NB4 (cell line): ENCODE data around the gene HES1.

Experiments used
- DNase-seq: peaks from one replicate; pipeline ENCODE4 v3.0.0; 2010; ENCODE audit warnings: low read depth
- H3K4me3 ChIP-seq: one replicate; pipeline ENCODE4 v1.5.1; 2011; ENCODE audit warnings: mild to moderate bottlenecking, low read depth, low read length, moderate library complexity
- CTCF ChIP-seq: IDR thresholded peaks from one replicate; pipeline ENCODE4 v1.5.1; 2012; ENCODE audit warnings: low read depth, low read length
- MAX ChIP-seq: IDR thresholded peaks from 2 replicates; pipeline ENCODE4 v1.6.1; 2011; ENCODE audit warnings: low read depth, low read length
- MYC ChIP-seq: IDR thresholded peaks from 2 replicates; pipeline ENCODE4 v1.6.1; 2011; ENCODE audit warnings: low read depth, low read length
- POLR2A ChIP-seq: IDR thresholded peaks from 2 replicates; pipeline ENCODE4 v1.6.1; 2011; ENCODE audit warnings: mild to moderate bottlenecking; ENCODE audit not compliant: insufficient read length; ENCODE audit errors: extremely low read depth

Gene HES1

GRCh38 chr3:194170793-194171192 is 34.8 kb downstream of the HES1 start:
- no peak overlapping the region for H3K4me3 ChIP-seq
- TF ChIP-seq POLR2A (no peak), CTCF (no peak), MYC (no peak), MAX (no peak)
- no peak for DNase-seq

GRCh38 chr3:194174406-194174805 is 38.5 kb downstream of the HES1 start:
- no peak overlapping the region for H3K4me3 ChIP-seq
- TF ChIP-seq MAX (no peak), POLR2A (no peak), MYC (no peak), CTCF (no peak)
- DNase-seq: no peak

- no peak for TF ChIP-seq MAX
- no peak for TF ChIP-seq MYC
- no peak for TF ChIP-seq POLR2A
- no peak for TF ChIP-seq CTCF
- H3K4me3 ChIP-seq: no peak overlapping the region
These were observed 39.0 kb downstream of the HES1 start for GRCh38 chr3:194174980-194175379.

GRCh38 chr3:194176274-194176991 is 40.5 kb downstream of the HES1 start:
- H3K4me3 ChIP-seq: no peak overlapping the region
- TF ChIP-seq POLR2A (no peak), MYC (no peak)
- DNase-seq: no peak

More at GRCh38 chr3:194174980-194175379, 39.0 kb downstream of the HES1 start:
- no peak for DNase-seq

- no peak overlapping the region for H3K4me3 ChIP-seq
- TF ChIP-seq MYC (no peak), MAX (no peak), CTCF (no peak), POLR2A (no peak)
- DNase-seq: no peak
These were observed 41.2 kb downstream of the HES1 start for GRCh38 chr3:194177141-194177540.

- no peak overlapping the region for H3K4me3 ChIP-seq
- TF ChIP-seq POLR2A: no peak
- no peak for TF ChIP-seq CTCF
- no peak for TF ChIP-seq MYC
- DNase-seq: no peak
These were observed 42.2 kb downstream of the HES1 start for GRCh38 chr3:194178128-194178527.

GRCh38 chr3:194178669-194179068 is 42.7 kb downstream of the HES1 start:
- no peak for DNase-seq
- no peak for TF ChIP-seq MYC
- no peak for TF ChIP-seq POLR2A
- no peak for TF ChIP-seq CTCF
- no peak for TF ChIP-seq MAX
- H3K4me3 ChIP-seq: no peak overlapping the region
